OCI-LY3 (cell line): ENCODE measurements around the gene LRRC4C.

Source experiments
- H2AFZ ChIP-seq: fragments of 200-600, 300-600 bp; shearing (Covaris generic); 2 replicates; pipeline ENCODE4 v1.6.0; 2014; ENCODE audit warnings: antibody characterized with exemption, low read depth, low read length
- H3K27ac ChIP-seq: fragments of 200-600, 300-600 bp; sonication (generic); 2 replicates; pipeline ENCODE4 v1.5.1; 2014; ENCODE audit warnings: mild to moderate bottlenecking, low read length, moderate library complexity, mixed read lengths
- H3K27me3 ChIP-seq: fragments of 200-600, 300-600 bp; sonication (generic); 2 replicates; pipeline ENCODE4 v1.6.1; 2014; ENCODE audit warnings: low read depth, low read length, mixed read lengths
- H3K36me3 ChIP-seq: fragments of 200-600, 300-600 bp; sonication (generic); replicated peaks from 2 replicates; pipeline ENCODE3; 2014; ENCODE audit warnings: low read depth, low read length, mixed read lengths
- H3K4me1 ChIP-seq: fragments of 300-600, 200-600 bp; sonication (generic); 2 replicates; pipeline ENCODE4 v1.6.1; 2014; ENCODE audit warnings: low read length, mixed read lengths
- H3K4me2 ChIP-seq: fragments of 200-600, 300-600 bp; sonication (generic); 2 replicates; pipeline ENCODE4 v1.6.1; 2014; ENCODE audit warnings: low read length, mixed read lengths
- H3K4me3 ChIP-seq: fragments of 300-600, 200-600 bp; sonication (generic); 2 replicates; pipeline ENCODE4 v1.5.1; 2014; ENCODE audit warnings: antibody characterized with exemption, mild to moderate bottlenecking, low read length, moderate library complexity
- H3K79me2 ChIP-seq: fragments of 300-600, 200-600 bp; shearing (Covaris generic); 2 replicates; pipeline ENCODE4 v1.6.1; 2014; ENCODE audit warnings: mild to moderate bottlenecking, low read length, mixed read lengths
- H3K9ac ChIP-seq: fragments of 300-600, 200-600 bp; shearing (Covaris generic); 2 replicates; pipeline ENCODE4 v1.6.0; 2014; ENCODE audit warnings: mild to moderate bottlenecking, low read length, moderate library complexity
- H3K9me3 ChIP-seq: fragments of 200-600, 300-600 bp; shearing (Covaris generic); 2 replicates; pipeline ENCODE4 v1.6.1; 2014; ENCODE audit warnings: low read length, mixed read lengths; ENCODE audit not compliant: insufficient read depth
- H4K20me1 ChIP-seq: fragments of 200-600, 300-600 bp; sonication (generic); 2 replicates; pipeline ENCODE4 v1.6.1; 2016; ENCODE audit warnings: low read length, mixed read lengths; ENCODE audit not compliant: insufficient read depth
- EZH2phosphoT487 ChIP-seq: fragments of 200-600 bp; shearing (Covaris generic); IDR thresholded peaks from 2 replicates; pipeline ENCODE4 v1.6.1; 2018; ENCODE audit warnings: antibody characterized with exemption, mixed run types, low read depth
- TF ChIP-seq, protein P1 (sequence below): fragments of 200-600, 300-600 bp; sonication (generic); IDR thresholded peaks from 2 replicates; pipeline ENCODE4 v1.5.1; 2014; ENCODE audit warnings: antibody characterized with exemption, low read length, low read depth

Gene LRRC4C

DNA sequence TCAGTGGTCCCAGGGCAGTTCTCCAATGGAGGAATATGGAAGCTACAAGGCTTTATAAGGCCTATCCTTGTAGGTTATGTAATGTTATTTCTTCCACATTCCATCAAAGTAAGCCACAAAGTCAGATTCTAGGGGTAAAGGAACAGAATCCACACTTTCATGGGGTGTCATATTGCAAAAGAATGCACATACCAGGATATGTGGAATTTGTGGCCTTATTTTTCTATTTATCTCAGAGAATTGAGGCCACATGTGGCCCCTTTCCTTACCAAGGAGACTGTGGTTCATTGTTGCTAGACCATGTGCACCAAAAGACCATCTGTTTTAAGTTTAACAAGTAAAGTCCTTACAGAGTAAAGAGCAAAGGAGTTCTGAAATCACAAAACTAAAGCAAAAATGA, 12.9 kb downstream of the LRRC4C start:
- Histone ChIP-seq H3K27ac (no peak overlapping the region), H3K36me3 (no peaks in the 10 kb centered on the region), H3K9me3 (no peaks in the 10 kb centered on the region), H2AFZ (0 out of 2 replicates have a peak overlapping the region, but pooled peaks have one; percentile 23), H3K79me2 (no peaks in the 10 kb centered on the region), H3K4me2 (no peak overlapping the region), H3K27me3 (no peaks in the 10 kb centered on the region), H4K20me1 (no peaks in the 10 kb centered on the region), H3K4me1 (no peaks in the 10 kb centered on the region), H3K4me3 (no peak overlapping the region), H3K9ac (no peak overlapping the region)
- TF ChIP-seq, protein P1, sequence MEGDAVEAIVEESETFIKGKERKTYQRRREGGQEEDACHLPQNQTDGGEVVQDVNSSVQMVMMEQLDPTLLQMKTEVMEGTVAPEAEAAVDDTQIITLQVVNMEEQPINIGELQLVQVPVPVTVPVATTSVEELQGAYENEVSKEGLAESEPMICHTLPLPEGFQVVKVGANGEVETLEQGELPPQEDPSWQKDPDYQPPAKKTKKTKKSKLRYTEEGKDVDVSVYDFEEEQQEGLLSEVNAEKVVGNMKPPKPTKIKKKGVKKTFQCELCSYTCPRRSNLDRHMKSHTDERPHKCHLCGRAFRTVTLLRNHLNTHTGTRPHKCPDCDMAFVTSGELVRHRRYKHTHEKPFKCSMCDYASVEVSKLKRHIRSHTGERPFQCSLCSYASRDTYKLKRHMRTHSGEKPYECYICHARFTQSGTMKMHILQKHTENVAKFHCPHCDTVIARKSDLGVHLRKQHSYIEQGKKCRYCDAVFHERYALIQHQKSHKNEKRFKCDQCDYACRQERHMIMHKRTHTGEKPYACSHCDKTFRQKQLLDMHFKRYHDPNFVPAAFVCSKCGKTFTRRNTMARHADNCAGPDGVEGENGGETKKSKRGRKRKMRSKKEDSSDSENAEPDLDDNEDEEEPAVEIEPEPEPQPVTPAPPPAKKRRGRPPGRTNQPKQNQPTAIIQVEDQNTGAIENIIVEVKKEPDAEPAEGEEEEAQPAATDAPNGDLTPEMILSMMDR = no peak
- TF ChIP-seq EZH2phosphoT487 = no peak

DNA sequence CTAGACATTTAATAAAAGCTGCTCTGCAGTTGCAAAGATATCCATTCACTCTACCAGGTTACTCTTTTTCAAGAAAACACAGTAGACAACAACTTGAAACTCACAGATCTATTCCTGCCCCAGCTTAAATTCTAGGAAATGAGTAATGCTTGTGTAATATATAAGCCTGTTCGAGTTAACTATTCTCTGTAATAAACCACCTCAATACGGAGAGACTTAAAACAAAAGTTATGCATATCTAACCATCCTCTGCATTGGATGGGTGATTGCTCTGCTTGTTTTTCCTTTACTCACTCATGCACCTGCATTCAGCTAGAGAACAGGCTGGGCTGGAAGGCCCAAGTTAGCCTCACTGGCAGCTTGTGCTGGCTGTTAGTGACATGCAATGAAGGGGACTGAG, 13.3 kb downstream of the LRRC4C start:
- no peaks in the 10 kb centered on the region for H3K36me3 ChIP-seq
- no peak overlapping the region for H3K4me3 ChIP-seq
- no peak overlapping the region for H3K27ac ChIP-seq
- peaks cover 2% of the 10 kb centered on the region; the same call in 1 of the 2 replicates for H3K4me1 ChIP-seq
- no peak overlapping the region for H3K9ac ChIP-seq
- H3K4me2 ChIP-seq = no peak overlapping the region
- no peaks in the 10 kb centered on the region for H4K20me1 ChIP-seq
- TF ChIP-seq EZH2phosphoT487 = no peak
- TF ChIP-seq, protein P1 = no peak
- no peak overlapping the region for H2AFZ ChIP-seq
- H3K79me2 ChIP-seq = no peaks in the 10 kb centered on the region
- no peaks in the 10 kb centered on the region for H3K9me3 ChIP-seq
- H3K27me3 ChIP-seq = no peaks in the 10 kb centered on the region

DNA sequence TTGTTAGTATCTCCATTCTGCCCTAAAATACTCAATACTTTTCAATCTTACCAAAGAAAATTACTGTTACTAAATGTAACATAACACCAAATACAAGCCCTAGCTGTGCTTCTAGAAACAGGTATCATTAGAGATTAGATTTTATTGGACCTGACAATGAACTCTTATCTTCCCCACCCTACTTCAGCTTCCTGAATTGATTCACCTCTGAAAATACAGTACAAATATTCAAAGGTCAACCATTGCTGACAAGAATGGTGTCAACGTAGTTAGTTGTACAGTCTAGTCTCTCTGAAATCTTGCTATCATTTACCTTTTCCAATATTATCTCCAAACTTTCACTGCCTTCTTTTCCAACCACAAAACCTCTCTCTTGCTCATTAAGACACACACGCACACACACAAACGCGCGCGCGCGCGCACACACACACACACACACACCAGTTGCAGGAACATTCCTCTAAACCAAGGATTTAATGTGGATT, 22.4 kb downstream of the LRRC4C start:
- H4K20me1 ChIP-seq = no peaks in the 10 kb centered on the region
- no peak overlapping the region for H3K9ac ChIP-seq
- H3K79me2 ChIP-seq = no peaks in the 10 kb centered on the region
- no peak overlapping the region for H2AFZ ChIP-seq
- no peak for TF ChIP-seq EZH2phosphoT487
- TF ChIP-seq, protein P1 = no peak
- no peak overlapping the region for H3K4me3 ChIP-seq
- no peaks in the 10 kb centered on the region for H3K27me3 ChIP-seq
- H3K36me3 ChIP-seq = no peaks in the 10 kb centered on the region
- peaks cover 8% of the 10 kb centered on the region for H3K4me1 ChIP-seq
- no peak overlapping the region for H3K27ac ChIP-seq
- no peaks in the 10 kb centered on the region for H3K9me3 ChIP-seq
- H3K4me2 ChIP-seq = no peak overlapping the region

DNA sequence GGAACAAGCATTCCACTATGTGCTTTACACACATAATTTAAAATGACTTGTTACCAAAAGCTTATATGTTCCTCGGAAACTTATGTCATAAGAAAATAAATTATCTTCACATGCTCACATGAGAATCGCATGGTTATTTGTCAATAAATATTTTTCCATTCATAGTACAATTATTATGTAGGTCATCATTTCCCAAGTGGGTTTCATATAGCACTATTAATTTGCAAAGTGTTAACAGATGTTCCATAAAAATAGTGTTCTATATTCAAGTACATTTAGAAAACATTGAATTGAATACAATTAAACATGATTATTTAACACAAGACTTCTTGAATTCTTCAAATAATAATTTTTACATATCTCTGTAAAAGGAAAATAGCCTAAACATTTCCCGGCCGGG, 23.9 kb downstream of the LRRC4C start:
- H3K79me2 ChIP-seq = no peaks in the 10 kb centered on the region
- no peak overlapping the region for H3K9ac ChIP-seq
- H3K27me3 ChIP-seq = no peaks in the 10 kb centered on the region
- TF ChIP-seq, protein P1 = no peak
- TF ChIP-seq EZH2phosphoT487 = no peak
- no peak overlapping the region for H2AFZ ChIP-seq
- H4K20me1 ChIP-seq = no peaks in the 10 kb centered on the region
- peaks cover 10% of the 10 kb centered on the region for H3K4me1 ChIP-seq
- no peaks in the 10 kb centered on the region for H3K9me3 ChIP-seq
- H3K27ac ChIP-seq = no peak overlapping the region
- H3K4me3 ChIP-seq = no peak overlapping the region
- H3K4me2 ChIP-seq = no peak overlapping the region
- no peaks in the 10 kb centered on the region for H3K36me3 ChIP-seq
